ENCODE measurements around the gene MEGF11.

GRCh38 chr15:65957451-65957850 is 296.1 kb downstream of the MEGF11 start:
- no peak for TF ChIP-seq POLR2A (IDR thresholded peaks at IDR 0.05; ENCODE audit: low read depth, low read length)
- no peak for TF ChIP-seq POLR2AphosphoS5 (IDR thresholded peaks at IDR 0.05; ENCODE audit: low read depth, low read length)
- no peak for TF ChIP-seq TAF1 (IDR thresholded peaks at IDR 0.05; ENCODE audit: low read depth, low read length)
- TF ChIP-seq SPI1 (IDR thresholded peaks at IDR 0.05; ENCODE audit: low read depth, low read length), result no peak
- no peak for TF ChIP-seq PAX5 (IDR thresholded peaks at IDR 0.05; ENCODE audit: insufficient read depth, low read length, severe bottlenecking)

Data from GM12891 (cell line).